Keratinocyte (primary cell): ENCODE data around the gene USP16. TPM values are rescaled to one million over a fixed set of nuclear protein-coding genes. Genes with fewer than 3 reads are reported as not detected.

Experiments
- DNase-seq: peaks from one replicate; pipeline ENCODE4 v3.0.0-alpha.2; 2011; ENCODE audit warnings: low read depth, missing footprints, low spot score
- FAIRE-seq: peaks from 2 replicates; lab custom pipeline; 2011; peaks lifted over from hg19 to GRCh38; lab: Jason Lieb, UNC
- H2AFZ ChIP-seq: 2 replicates; pipeline ENCODE4 v1.6.0; 2012; ENCODE audit warnings: low read length, control low read depth, inconsistent platforms; ENCODE audit not compliant: control insufficient read depth
- H3K27ac ChIP-seq: 2 replicates; pipeline ENCODE4 v1.5.1; 2011; ENCODE audit warnings: low read length; ENCODE audit not compliant: control insufficient read depth, insufficient read depth
- H3K27me3 ChIP-seq: 3 replicates; pipeline ENCODE4 v1.6.0; 2011; ENCODE audit warnings: low read length; ENCODE audit not compliant: control insufficient read depth, insufficient read depth; ENCODE audit errors: extremely low read depth
- H3K36me3 ChIP-seq, 2 experiments: 2 replicates in 1 of 2; 3 replicates in 1 of 2; pipeline ENCODE4 v1.5.1; 2011; ENCODE audit warnings: low read length in 2 of 2, mild to moderate bottlenecking in 1 of 2; ENCODE audit not compliant: control insufficient read depth in 2 of 2, insufficient read depth in 2 of 2; ENCODE audit errors: extremely low read depth in 1 of 2
- H3K4me1 ChIP-seq: 3 replicates; pipeline ENCODE4 v1.5.1; 2011; ENCODE audit warnings: low read length; ENCODE audit not compliant: control insufficient read depth, insufficient read depth; ENCODE audit errors: extremely low read depth
- H3K4me2 ChIP-seq: 3 replicates; pipeline ENCODE4 v1.6.0; 2011; ENCODE audit warnings: low read depth, low read length; ENCODE audit not compliant: control insufficient read depth, insufficient read depth; ENCODE audit errors: extremely low read depth
- H3K4me3 ChIP-seq, 3 experiments: fragments of 200-600 bp in 1 of 3; sonication (generic) in 1 of 3; 2 replicates in 2 of 3; 3 replicates in 1 of 3; pipeline ENCODE4 v1.5.1; 2011 to 2016; ENCODE audit warnings: low read length in 3 of 3, mild to moderate bottlenecking in 3 of 3, control low read depth in 2 of 3, inconsistent platforms in 1 of 3, low read depth in 1 of 3, mixed read lengths in 1 of 3, mixed run types in 1 of 3, moderate library complexity in 1 of 3; ENCODE audit not compliant: control insufficient read depth in 2 of 3, insufficient read depth in 2 of 3; ENCODE audit errors: extremely low read depth in 1 of 3
- H3K79me2 ChIP-seq: 2 replicates; pipeline ENCODE4 v1.6.0; 2012; ENCODE audit warnings: low read length; ENCODE audit not compliant: control insufficient read depth, insufficient read depth
- H3K9ac ChIP-seq: 3 replicates; pipeline ENCODE4 v1.6.0; 2011; ENCODE audit warnings: low read length; ENCODE audit not compliant: control insufficient read depth, insufficient read depth; ENCODE audit errors: extremely low read depth
- H3K9me1 ChIP-seq: 3 replicates; pipeline ENCODE4 v1.6.0; 2011; ENCODE audit warnings: low read length; ENCODE audit not compliant: control insufficient read depth, insufficient read depth; ENCODE audit errors: extremely low read depth
- H3K9me3 ChIP-seq: 2 replicates; pipeline ENCODE4 v1.5.1; 2012; ENCODE audit warnings: low read depth, low read length; ENCODE audit not compliant: control insufficient read depth
- H4K20me1 ChIP-seq: 3 replicates; pipeline ENCODE4 v1.6.0; 2011; ENCODE audit warnings: low read length; ENCODE audit not compliant: control insufficient read depth, insufficient read depth; ENCODE audit errors: extremely low read depth
- CTCF ChIP-seq, 3 experiments: IDR thresholded peaks in 1 of 3; conservative IDR thresholded peaks in 1 of 3; optimal IDR thresholded peaks in 1 of 3; 2 replicates in 2 of 3; 3 replicates in 1 of 3; pipeline versions ENCODE3 to v1.5.1; 2011; ENCODE audit warnings: low read length in 3 of 3, mild to moderate bottlenecking in 3 of 3, moderate library complexity in 2 of 3, control low read depth in 1 of 3, inconsistent platforms in 1 of 3; ENCODE audit not compliant: insufficient read depth in 2 of 3; ENCODE audit errors: extremely low read depth in 1 of 3
- EZH2 ChIP-seq: IDR thresholded peaks from one replicate; pipeline ENCODE4 v1.6.1; 2012; ENCODE audit warnings: inconsistent platforms, mild to moderate bottlenecking, low read length, moderate library complexity
- dilution Hi-C: fragments of 300-500 bp; cut with MboI; formaldehyde crosslinking; loops from one replicate; pipeline ENCODE4 v1.7.0; 2020; ENCODE audit warnings: low sequenced_read_pairs; ENCODE audit not compliant: extremely low pct_ligation_motif_present
- polyA plus RNA-seq, 5 experiments: library from polyadenylated mRNA; depleted of rRNA in 3 of 5; stranded (reverse) in 3 of 5; stranded (forward) in 1 of 5; unstranded in 1 of 5; fragments of >200 nt; gene quantifications; 1 replicate in 1 of 5; 2 replicates in 3 of 5; 3 replicates in 1 of 5; pipeline versions ENCODE4 v1.2.1 to v1.2.3, GENCODE V29; 2011 to 2012; ENCODE audit warnings: missing spikeins in 2 of 5, low read depth in 1 of 5, low replicate concordance in 1 of 5

The USP16 gene
- polyA plus RNA-seq, 1 donor (not counting 4 experiments of a cell fraction or from before 2014, with no cell fraction given), result 26.7 TPM

- no peak overlapping the region for H2AFZ ChIP-seq
- H3K9ac ChIP-seq, result no peak overlapping the region
- no peak overlapping the region for H3K4me3 ChIP-seq
- DNase-seq (no peak), FAIRE-seq (no peak)
- dilution Hi-C loops, result no loop called here
- no peaks in the 10 kb centered on the region for H4K20me1 ChIP-seq
- TF ChIP-seq CTCF (optimal IDR thresholded peaks at IDR 0.05 in 1 of 3, IDR thresholded peaks at IDR 0.05 in 1 of 3, conservative IDR thresholded peaks at IDR 0.05 in 1 of 3; ENCODE audit: extremely low read depth in 1 of 3, insufficient read depth in 2 of 3, low read length in 3 of 3) (no peak), EZH2 (no peak)
- no peaks in the 10 kb centered on the region for H3K4me1 ChIP-seq
- no peaks in the 10 kb centered on the region for H3K27me3 ChIP-seq
- H3K36me3 ChIP-seq, result no peaks in the 10 kb centered on the region
- no peaks in the 10 kb centered on the region for H3K79me2 ChIP-seq
- no peak overlapping the region for H3K27ac ChIP-seq
- no peaks in the 10 kb centered on the region for H3K9me1 ChIP-seq
- H3K9me3 ChIP-seq, result no peaks in the 10 kb centered on the region
- H3K4me2 ChIP-seq, result no peak overlapping the region
Measured at GRCh38 chr21:29098156-29098555, 73.7 kb downstream of the USP16 start.

- peaks cover 13% of the 10 kb centered on the region for H3K4me1 ChIP-seq
Measured at GRCh38 chr21:29102791-29103257, 78.4 kb downstream of the USP16 start.

More at GRCh38 chr21:29102791-29103257, 78.4 kb downstream of the USP16 start:
- Histone ChIP-seq H4K20me1 (no peaks in the 10 kb centered on the region), H3K9ac (no peak overlapping the region), H3K9me3 (no peaks in the 10 kb centered on the region), H2AFZ (no peak overlapping the region), H3K27me3 (no peaks in the 10 kb centered on the region), H3K4me2 (no peak overlapping the region), H3K4me3 (no peak overlapping the region), H3K27ac (no peak overlapping the region), H3K9me1 (no peaks in the 10 kb centered on the region), H3K79me2 (no peaks in the 10 kb centered on the region), H3K36me3 (no peaks in the 10 kb centered on the region)
- dilution Hi-C loops, result no loop called here
- DNase-seq (no peak), FAIRE-seq (no peak)
- no peak for TF ChIP-seq EZH2
- TF ChIP-seq CTCF (optimal IDR thresholded peaks at IDR 0.05 in 1 of 3, IDR thresholded peaks at IDR 0.05 in 1 of 3, conservative IDR thresholded peaks at IDR 0.05 in 1 of 3; ENCODE audit: extremely low read depth in 1 of 3, insufficient read depth in 2 of 3, low read length in 3 of 3), result no peak

Other genes with a start within 250 kb of the USP16 start
- 8.6 to 15.8 TPM (median 13.2 TPM) in 3 replicates for gene LTN1, start 31.8 kb upstream of the USP16 start, polyA plus RNA-seq
- gene RWDD2B, start 5.3 kb upstream of the USP16 start, polyA plus RNA-seq, result 18.1 to 26.2 TPM (median 20.1 TPM) in 3 replicates
- gene CCT8, start 49.0 kb downstream of the USP16 start, polyA plus RNA-seq, result 150 to 281 TPM (median 199 TPM) in 3 replicates
- 13.7 to 17.3 TPM (median 16.5 TPM) in 3 replicates for gene MAP3K7CL, start 106.0 kb downstream of the USP16 start, polyA plus RNA-seq